HCT116 (cell line): ENCODE results near the gene CNPY1. TPM values are rescaled to one million over a fixed set of nuclear protein-coding genes. Genes with fewer than 3 reads are reported as not detected.

Source experiments
- ATAC-seq: fragments of 200-7000 bp; cut with Tn5 transposase; 2 replicates; pipeline ENCODE4 v1.9.1; 2020; ENCODE audit warnings: mild to moderate bottlenecking, moderate library complexity
- BruUV-seq: library from RNA; stranded (reverse); fragments of 400-500 nt; replicated peaks from 2 replicates; lab custom pipeline; 2021; lab: Mats Ljungman, UMichigan
- CTCF ChIA-PET: fragments of 300-600 bp; sonication (Branson Sonifier 250); formaldehyde crosslinking; loops from one replicate; lab custom pipeline; 2021; ENCODE audit warnings: antibody characterized with exemption; lab: Charles Lee
- POLR2A ChIA-PET: fragments of 300-600, 350-600 bp; sonication (Branson Sonifier 250); formaldehyde crosslinking; loops from one replicate; lab custom pipeline; 2021; ENCODE audit warnings: antibody characterized with exemption; lab: Charles Lee
- RAD21 ChIA-PET, 2 experiments: fragments of 300-600 bp; sonication (Branson Sonifier 250); formaldehyde crosslinking; loops; one replicate each; lab custom pipeline; 2023; ENCODE audit warnings: low total read pairs in 2 of 2; ENCODE audit not compliant: uncharacterized antibody in 2 of 2, unreplicated experiment in 2 of 2, low non-redundant PET in 1 of 2; lab: Charles Lee
- DNase-seq: peaks from one replicate; pipeline ENCODE4 v3.0.0-alpha.2; 2010; ENCODE audit warnings: low read depth, low spot score
- H2AFZ ChIP-seq: fragments of 200-600 bp; shearing (Covaris generic), sonication (generic); 2 replicates; pipeline ENCODE4 v1.6.1; 2017; ENCODE audit warnings: low read depth, mixed run types, mixed read lengths, antibody characterized with exemption, low read length; ENCODE audit not compliant: poor library complexity, severe bottlenecking
- H3K27ac ChIP-seq: 2 replicates; pipeline ENCODE4 v1.5.1; 2012; ENCODE audit warnings: low read depth, low read length
- H3K27me3 ChIP-seq: fragments of 200-600 bp; sonication (generic); 2 replicates; pipeline ENCODE4 v1.6.1; 2016; ENCODE audit warnings: mixed run types, low read length, mixed read lengths; ENCODE audit not compliant: insufficient read depth
- H3K36me3 ChIP-seq, 2 experiments: fragments of 200-500 bp in 1 of 2; fragments of 200-600 bp in 1 of 2; sonication (Bioruptor generic) in 1 of 2; sonication (generic) in 1 of 2; 2 replicates each; pipeline versions ENCODE4 v1.5.1 to v1.6.1; 2014 to 2016; ENCODE audit warnings: low read length in 2 of 2, inconsistent platforms in 1 of 2, mixed read lengths in 1 of 2, mixed run types in 1 of 2; ENCODE audit not compliant: insufficient read depth in 2 of 2, control insufficient read depth in 1 of 2
- H3K4me1 ChIP-seq, 2 experiments: fragments of 200-600 bp in 1 of 2; sonication (generic) in 1 of 2; 2 replicates each; pipeline versions ENCODE4 v1.5.1 to v1.6.1; 2012 to 2017; ENCODE audit warnings: low read length in 2 of 2, inconsistent platforms in 1 of 2, mild to moderate bottlenecking in 1 of 2, mixed read lengths in 1 of 2, mixed run types in 1 of 2, moderate library complexity in 1 of 2; ENCODE audit not compliant: insufficient read depth in 2 of 2, control insufficient read depth in 1 of 2
- H3K4me2 ChIP-seq: fragments of 200-600 bp; sonication (generic); 2 replicates; pipeline ENCODE4 v1.6.1; 2017; ENCODE audit warnings: mixed run types, low read length, mixed read lengths
- H3K4me3 ChIP-seq, 2 experiments: fragments of 200-600 bp in 1 of 2; sonication (generic) in 1 of 2; replicated peaks in 1 of 2; 2 replicates each; pipeline ENCODE4 v1.5.1; 2011 to 2016; ENCODE audit warnings: low read length in 2 of 2, control low read depth in 1 of 2, low read depth in 1 of 2, mild to moderate bottlenecking in 1 of 2, mixed read lengths in 1 of 2, mixed run types in 1 of 2
- H3K79me2 ChIP-seq: fragments of 200-600 bp; sonication (generic); 2 replicates; pipeline ENCODE4 v1.6.1; 2017; ENCODE audit warnings: mild to moderate bottlenecking, mixed run types, low read length, moderate library complexity, mixed read lengths; ENCODE audit not compliant: insufficient read depth
- H3K9ac ChIP-seq: fragments of 200-600 bp; sonication (generic); 2 replicates; pipeline ENCODE4 v1.6.1; 2016; ENCODE audit warnings: low read length, mixed read lengths
- H3K9me2 ChIP-seq: fragments of 200-600 bp; sonication (generic), shearing (Covaris generic); 2 replicates; pipeline ENCODE4 v1.6.1; 2017; ENCODE audit warnings: mixed run types, mild to moderate bottlenecking, moderate library complexity; ENCODE audit not compliant: insufficient read depth
- H3K9me3 ChIP-seq, 2 experiments: fragments of 200-500 bp in 1 of 2; fragments of 200-600 bp in 1 of 2; sonication (Bioruptor generic) in 1 of 2; sonication (generic) in 1 of 2; 2 replicates each; pipeline ENCODE4 v1.6.1; 2014 to 2017; ENCODE audit warnings: low read length in 2 of 2, mixed read lengths in 2 of 2, inconsistent platforms in 1 of 2, low read depth in 1 of 2, mild to moderate bottlenecking in 1 of 2, mixed run types in 1 of 2, moderate library complexity in 1 of 2; ENCODE audit not compliant: control insufficient read depth in 1 of 2, insufficient read depth in 1 of 2
- H4K20me1 ChIP-seq: fragments of 200-600 bp; sonication (generic), shearing (Covaris generic); 2 replicates; pipeline ENCODE4 v1.6.1; 2017; ENCODE audit warnings: mixed run types, mild to moderate bottlenecking, moderate library complexity; ENCODE audit not compliant: insufficient read depth
- ATF3 ChIP-seq: IDR thresholded peaks from 2 replicates; pipeline ENCODE4 v1.6.1; 2012
- CBX3 ChIP-seq: IDR thresholded peaks from 2 replicates; pipeline ENCODE4 v1.6.1; 2012; ENCODE audit warnings: low read depth
- CEBPB ChIP-seq: IDR thresholded peaks from 2 replicates; pipeline ENCODE4 v1.6.1; 2012; ENCODE audit warnings: low read depth
- CTCF ChIP-seq, 3 experiments: fragments of 200-600 bp in 1 of 3; sonication (generic) in 1 of 3; IDR thresholded peaks in 2 of 3; conservative IDR thresholded peaks in 1 of 3; 2 replicates each; pipeline ENCODE4 v1.5.1; 2012 to 2017; ENCODE audit warnings: low read depth in 2 of 3, low read length in 2 of 3, antibody characterized with exemption in 1 of 3, borderline replicate concordance in 1 of 3, control low read depth in 1 of 3, mild to moderate bottlenecking in 1 of 3, mixed read lengths in 1 of 3, mixed run types in 1 of 3, moderate library complexity in 1 of 3; ENCODE audit not compliant: insufficient read depth in 1 of 3
- EGR1 ChIP-seq: IDR thresholded peaks from 2 replicates; pipeline ENCODE4 v1.6.1; 2012; ENCODE audit warnings: low read depth
- ELF1 ChIP-seq: IDR thresholded peaks from 2 replicates; pipeline ENCODE4 v1.6.1; 2012; ENCODE audit warnings: low read depth, borderline replicate concordance
- EZH2 ChIP-seq: fragments of 200-600 bp; sonication (generic); IDR thresholded peaks from 2 replicates; pipeline ENCODE4 v1.6.1; 2017; ENCODE audit warnings: antibody characterized with exemption, mixed run types
- EZH2phosphoT487 ChIP-seq: fragments of 200-600 bp; IDR thresholded peaks from 2 replicates; pipeline ENCODE4 v1.6.1; 2018; ENCODE audit warnings: antibody characterized with exemption, borderline replicate concordance
- JUND ChIP-seq: IDR thresholded peaks from 2 replicates; pipeline ENCODE4 v1.6.1; 2012
- POLR2A ChIP-seq: IDR thresholded peaks from 2 replicates; pipeline ENCODE4 v1.7.0; 2011; ENCODE audit warnings: borderline replicate concordance; ENCODE audit not compliant: insufficient read depth, insufficient read length; ENCODE audit errors: extremely low read depth
- SIN3A ChIP-seq: IDR thresholded peaks from 2 replicates; pipeline ENCODE4 v1.6.1; 2012; ENCODE audit warnings: low read depth
- SP1 ChIP-seq: IDR thresholded peaks from 2 replicates; pipeline ENCODE4 v1.6.1; 2012; ENCODE audit warnings: low read depth
- SRF ChIP-seq: IDR thresholded peaks from 2 replicates; pipeline ENCODE4 v1.6.1; 2012; ENCODE audit warnings: low read depth
- YY1 ChIP-seq: IDR thresholded peaks from 2 replicates; pipeline ENCODE4 v1.6.1; 2011; ENCODE audit warnings: low read length, low read depth, moderate library complexity, mild to moderate bottlenecking; ENCODE audit not compliant: insufficient replicate concordance; ENCODE audit errors: extremely low read depth
- ZBTB33 ChIP-seq: IDR thresholded peaks from 2 replicates; pipeline ENCODE4 v1.6.1; 2011; ENCODE audit warnings: mild to moderate bottlenecking, low read length, moderate library complexity; ENCODE audit not compliant: insufficient replicate concordance; ENCODE audit errors: extremely low read depth
- intact Hi-C: fragments of 100-400 bp; cut with micrococcal nuclease; formaldehyde crosslinking; loops from 2 replicates; pipeline ENCODE4 v1.10.0; 2022
- total RNA-seq: library from RNA; stranded (reverse); gene quantifications from one replicate; pipeline ENCODE4 v1.2.1, GENCODE V29; 2021; ENCODE audit not compliant: unreplicated experiment

The CNPY1 gene
- total RNA-seq, 1 experiment from 2014 or later, result not detected

- ChIA-PET RAD21 (no interaction called here), POLR2A (interaction anchor here (1.2 kb wide), 1 partner anchor 12 kb away, joined by 3 read pairs; no protein-coding TSS in a partner anchor), CTCF (no interaction called here)
- no peaks in the 10 kb centered on the region for H4K20me1 ChIP-seq
- no TSS peak for BruUV-seq
- no peak overlapping the region for H3K9ac ChIP-seq
- H3K4me3 ChIP-seq, result no peak overlapping the region
- no peak for DNase-seq
- ATAC-seq, result no peak
- no peaks in the 10 kb centered on the region for H3K79me2 ChIP-seq
- H2AFZ ChIP-seq, result no peak overlapping the region
- intact Hi-C loops, result no loop called here
- 0 out of 2 replicates have a peak, but pooled peaks cover 6% of the 10 kb centered on the region for H3K27me3 ChIP-seq
- H3K27ac ChIP-seq, result no peak overlapping the region
- no peaks in the 10 kb centered on the region for H3K9me3 ChIP-seq
- TF ChIP-seq EZH2phosphoT487 (no peak), CTCF (IDR thresholded peaks at IDR 0.05 in 2 of 3, conservative IDR thresholded peaks at IDR 0.05 in 1 of 3; ENCODE audit: borderline replicate concordance in 1 of 3, insufficient read depth in 1 of 3, low read depth in 2 of 3, low read length in 2 of 3) (no peak), EGR1 (no peak), POLR2A (no peak), SP1 (no peak), JUND (no peak), CEBPB (no peak), YY1 (no peak), ATF3 (no peak), SIN3A (no peak), ZBTB33 (no peak), CBX3 (no peak), ELF1 (no peak), SRF (no peak), EZH2 (no peak)
- no peak overlapping the region for H3K4me2 ChIP-seq
- no peaks in the 10 kb centered on the region for H3K4me1 ChIP-seq
- H3K9me2 ChIP-seq, result no peaks in the 10 kb centered on the region
- no peaks in the 10 kb centered on the region for H3K36me3 ChIP-seq
Observed at GRCh38 chr7:155527664-155528063, 18.7 kb downstream of the CNPY1 start.
